MG63 (cell line): Measurements from ENCODE around the gene NRCAM. TPM values are rescaled to one million over a fixed set of nuclear protein-coding genes. Genes with fewer than 3 reads are reported as not detected.
A peak's percentile ranks its signal among the peaks of the same experiment; 100 is the strongest.
"Not testable (repeated sequence)": the region's sequence is repeated elsewhere in the genome, so short reads cannot be mapped to it uniquely, and the experiment has no call there.

ENCODE experiments used
- DNase-seq: peaks from one replicate; pipeline ENCODE4 v3.0.0-alpha.2; 2020
- H3K27me3 ChIP-seq: fragments of 250-450 bp; sonication (Bioruptor Pico); 2 replicates; pipeline ENCODE4 v1.5.1; 2020; ENCODE audit warnings: mild to moderate bottlenecking, moderate library complexity
- H3K36me3 ChIP-seq: fragments of 250-450 bp; sonication (Bioruptor Pico); 2 replicates; pipeline ENCODE4 v1.5.1; 2020; ENCODE audit warnings: mild to moderate bottlenecking, moderate library complexity
- H3K4me3 ChIP-seq: fragments of 250-450 bp; sonication (Bioruptor Pico); 2 replicates; pipeline ENCODE4 v1.5.1; 2020; ENCODE audit warnings: mild to moderate bottlenecking, moderate library complexity
- H3K9me3 ChIP-seq: fragments of 250-450 bp; sonication (Bioruptor Pico); 2 replicates; pipeline ENCODE4 v1.5.1; 2020; ENCODE audit warnings: mild to moderate bottlenecking, moderate library complexity
- total RNA-seq: library from RNA; depleted of rRNA; stranded (reverse); fragments of >200 nt; shearing (Covaris generic); gene quantifications from 2 replicates; pipeline ENCODE4 v1.2.3, GENCODE V29; 2014; ENCODE audit warnings: low replicate concordance

The NRCAM gene
- total RNA-seq, 1 experiment from 2014 or later, result 0.79 TPM

DNA sequence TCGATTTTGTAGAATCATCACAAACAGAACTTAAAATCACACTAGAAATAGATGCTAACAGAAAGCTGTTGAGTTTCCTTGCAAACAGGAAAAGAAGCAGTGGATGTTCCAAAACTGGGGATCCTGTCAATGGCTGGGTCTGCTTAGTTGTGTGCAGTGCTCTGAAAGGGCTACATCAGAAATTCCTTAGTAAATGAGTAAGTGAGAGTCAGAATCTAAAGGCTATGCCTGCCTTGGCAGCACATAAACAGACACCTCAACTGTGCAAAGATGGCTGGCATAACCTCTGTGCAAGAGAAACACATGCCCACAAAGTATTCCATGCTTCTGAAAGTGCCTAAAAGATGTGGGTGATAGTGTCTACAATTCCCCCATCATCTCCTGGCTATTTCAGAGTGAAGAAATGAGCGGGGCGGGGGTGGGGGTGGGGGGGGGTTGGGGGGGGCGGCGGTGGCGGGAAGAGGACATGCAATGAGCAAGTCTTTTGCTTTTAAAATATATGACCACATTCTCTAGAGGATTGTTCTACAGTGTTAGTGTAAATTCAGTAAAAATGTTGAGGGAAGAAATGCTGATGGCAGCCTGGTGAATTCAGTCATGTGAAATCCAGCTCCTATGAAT lies 187.9 kb downstream of the NRCAM start:
- Histone ChIP-seq H3K27me3 (no peaks in the 10 kb centered on the region), H3K36me3 (no peaks in the 10 kb centered on the region), H3K4me3 (no peak overlapping the region), H3K9me3 (no peaks in the 10 kb centered on the region)
- no peak for DNase-seq

- no peak overlapping the region for H3K4me3 ChIP-seq
- H3K9me3 ChIP-seq, result no peaks in the 10 kb centered on the region
- H3K27me3 ChIP-seq, result no peaks in the 10 kb centered on the region
- DNase-seq, result no peak
- no peaks in the 10 kb centered on the region for H3K36me3 ChIP-seq
Measured at GRCh38 chr7:108267615-108268014, 188.6 kb downstream of the NRCAM start.

GRCh38 chr7:108266491-108266890 lies 189.7 kb downstream of the NRCAM start:
- DNase-seq, result no peak
- no peaks in the 10 kb centered on the region for H3K9me3 ChIP-seq
- H3K4me3 ChIP-seq, result no peak overlapping the region
- H3K36me3 ChIP-seq, result no peaks in the 10 kb centered on the region
- H3K27me3 ChIP-seq, result no peaks in the 10 kb centered on the region

- Histone ChIP-seq H3K36me3 (no peaks in the 10 kb centered on the region), H3K27me3 (no peaks in the 10 kb centered on the region), H3K9me3 (no peaks in the 10 kb centered on the region), H3K4me3 (no peak overlapping the region)
- DNase-seq, result no peak
Measured at GRCh38 chr7:108266035-108266434, 190.2 kb downstream of the NRCAM start.

DNA sequence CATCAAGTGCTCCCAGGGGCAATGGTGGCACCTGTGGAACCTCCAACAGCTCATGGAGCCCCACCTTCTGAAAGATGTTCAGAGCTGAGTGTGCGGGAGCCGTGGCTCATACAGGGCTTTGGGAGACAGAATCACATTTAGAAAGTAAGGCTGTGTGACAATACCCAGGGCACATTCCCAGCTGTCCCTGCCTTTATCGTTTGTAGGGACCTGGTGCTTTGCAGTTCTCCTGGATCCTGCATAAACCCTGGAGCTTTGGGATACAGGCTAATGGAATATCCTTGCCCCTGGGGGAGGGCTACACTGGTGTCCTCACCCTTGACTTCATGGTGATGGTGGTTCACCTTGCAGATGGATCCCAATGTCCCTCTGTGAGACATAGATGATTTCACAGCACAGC lies 191.2 kb downstream of the NRCAM start:
- Histone ChIP-seq H3K9me3 (no peaks in the 10 kb centered on the region), H3K4me3 (no peak overlapping the region), H3K27me3 (no peaks in the 10 kb centered on the region), H3K36me3 (no peaks in the 10 kb centered on the region)
- no peak for DNase-seq

DNA sequence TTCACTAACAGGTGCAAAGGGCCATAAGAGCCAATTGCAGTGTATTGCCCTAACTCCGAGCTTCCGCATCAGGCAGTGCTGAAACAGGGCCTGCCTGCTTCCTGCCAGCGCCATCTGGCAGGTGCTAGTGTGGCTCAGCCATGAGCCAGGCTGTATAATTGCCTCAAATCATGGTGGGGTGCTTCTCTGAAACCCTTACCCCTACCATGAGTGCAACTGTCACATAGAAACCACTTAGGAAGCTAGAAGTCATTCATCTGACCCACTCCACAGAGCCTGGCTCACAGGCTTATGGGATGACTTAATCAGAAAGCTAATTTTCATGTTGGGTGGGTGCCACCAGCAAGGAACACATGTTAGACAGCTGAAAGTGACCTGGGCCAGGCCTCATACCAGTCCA lies 192.8 kb downstream of the NRCAM start:
- no peaks in the 10 kb centered on the region for H3K36me3 ChIP-seq
- H3K4me3 ChIP-seq, result no peak overlapping the region
- DNase-seq, result no peak
- H3K27me3 ChIP-seq, result no peaks in the 10 kb centered on the region
- H3K9me3 ChIP-seq, result no peaks in the 10 kb centered on the region

GRCh38 chr7:108261560-108262255 lies 194.5 kb downstream of the NRCAM start:
- Histone ChIP-seq H3K27me3 (no peaks in the 10 kb centered on the region), H3K4me3 (no peak overlapping the region), H3K9me3 (no peaks in the 10 kb centered on the region), H3K36me3 (no peaks in the 10 kb centered on the region)
- no peak for DNase-seq

DNA sequence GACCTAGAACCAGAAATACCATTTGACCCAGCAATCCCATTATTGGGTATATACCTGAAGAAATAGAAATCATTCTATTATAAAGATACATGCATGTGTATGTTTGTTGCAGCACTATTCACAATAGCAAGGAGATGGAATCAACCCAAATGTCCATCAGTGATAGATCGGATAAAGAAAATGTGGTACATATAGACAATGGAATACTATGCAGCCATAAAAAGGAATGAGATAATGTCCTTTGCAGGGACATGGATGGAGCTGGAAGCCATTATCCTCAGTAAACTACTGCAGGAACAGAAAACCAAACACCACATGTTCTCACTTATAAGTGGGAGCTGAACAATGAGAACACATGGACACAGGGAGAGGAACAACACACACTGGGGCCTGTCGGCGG lies 196.8 kb downstream of the NRCAM start:
- H3K9me3 ChIP-seq, H3K27me3 ChIP-seq, DNase-seq, H3K4me3 ChIP-seq, H3K36me3 ChIP-seq: not testable (repeated sequence)

GRCh38 chr7:108257954-108258353 lies 198.3 kb downstream of the NRCAM start:
- Histone ChIP-seq H3K4me3 (no peak overlapping the region), H3K36me3 (no peaks in the 10 kb centered on the region), H3K9me3 (no peaks in the 10 kb centered on the region), H3K27me3 (no peaks in the 10 kb centered on the region)
- DNase-seq, result no peak

DNA sequence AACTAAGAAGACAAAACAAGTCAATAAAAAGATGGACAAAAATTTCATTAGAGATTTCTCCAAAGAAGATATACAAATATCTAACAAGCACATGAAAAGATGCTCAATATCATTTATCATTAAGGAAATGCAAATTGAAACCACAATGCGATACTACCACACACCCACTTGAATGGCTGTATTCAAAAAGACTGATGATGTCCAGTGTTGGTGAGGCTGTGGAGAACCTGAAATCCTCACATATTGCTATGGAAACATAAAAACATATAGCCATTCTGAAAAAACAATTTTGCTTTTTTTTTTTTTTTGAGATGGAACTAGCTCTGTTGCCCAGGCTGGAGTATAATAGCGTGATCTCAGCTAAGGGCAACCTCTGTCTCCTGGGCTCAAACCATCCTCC lies 202.0 kb downstream of the NRCAM start:
- no peak for DNase-seq
- no peaks in the 10 kb centered on the region for H3K27me3 ChIP-seq
- H3K36me3 ChIP-seq, result no peaks in the 10 kb centered on the region
- H3K9me3 ChIP-seq, result no peaks in the 10 kb centered on the region
- H3K4me3 ChIP-seq, result no peak overlapping the region

DNA sequence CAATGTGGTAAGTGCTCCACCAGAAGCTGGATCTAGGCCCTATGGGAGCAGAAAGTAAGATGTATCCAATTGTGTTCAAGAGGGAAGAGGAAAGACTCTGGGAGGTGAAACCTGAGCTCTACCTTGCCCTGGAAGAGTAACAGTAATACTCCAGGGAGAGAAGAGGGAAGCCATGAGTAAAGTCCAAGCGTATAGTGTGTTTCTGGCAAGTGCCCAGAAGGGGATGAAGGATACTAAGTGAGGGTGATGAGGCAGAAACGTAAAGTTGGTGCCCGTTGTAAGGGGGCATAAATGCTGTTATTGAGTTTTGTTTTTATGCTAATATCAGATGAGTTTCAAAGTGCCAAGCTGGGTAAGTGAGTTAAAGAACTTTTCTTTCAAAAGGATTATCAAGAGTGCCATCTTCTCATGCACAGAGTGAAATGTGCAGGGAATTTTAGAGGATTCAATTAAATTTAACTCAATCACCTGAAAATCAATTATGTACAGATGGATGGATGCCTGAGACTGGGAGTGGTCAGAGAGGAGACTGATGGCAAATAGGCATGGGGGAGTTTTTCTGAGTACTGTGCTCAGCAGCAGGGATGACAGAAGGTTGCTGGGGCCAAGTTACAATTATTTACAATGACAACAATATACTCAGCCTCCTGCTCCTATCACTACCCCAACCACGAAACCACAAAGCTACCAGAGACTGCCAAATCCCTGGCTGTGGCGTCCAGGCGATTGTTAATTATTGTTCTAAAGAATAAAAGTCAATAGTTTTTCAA lies 202.8 kb downstream of the NRCAM start:
- peak; percentile 26 for DNase-seq
- H3K4me3 ChIP-seq, result no peak overlapping the region
- H3K9me3 ChIP-seq, result no peaks in the 10 kb centered on the region
- H3K36me3 ChIP-seq, result no peaks in the 10 kb centered on the region
- no peaks in the 10 kb centered on the region for H3K27me3 ChIP-seq

GRCh38 chr7:108252177-108252576 lies 204.1 kb downstream of the NRCAM start:
- no peak for DNase-seq
- no peaks in the 10 kb centered on the region for H3K27me3 ChIP-seq
- H3K4me3 ChIP-seq, result no peak overlapping the region
- H3K9me3 ChIP-seq, result no peaks in the 10 kb centered on the region
- no peaks in the 10 kb centered on the region for H3K36me3 ChIP-seq

DNA sequence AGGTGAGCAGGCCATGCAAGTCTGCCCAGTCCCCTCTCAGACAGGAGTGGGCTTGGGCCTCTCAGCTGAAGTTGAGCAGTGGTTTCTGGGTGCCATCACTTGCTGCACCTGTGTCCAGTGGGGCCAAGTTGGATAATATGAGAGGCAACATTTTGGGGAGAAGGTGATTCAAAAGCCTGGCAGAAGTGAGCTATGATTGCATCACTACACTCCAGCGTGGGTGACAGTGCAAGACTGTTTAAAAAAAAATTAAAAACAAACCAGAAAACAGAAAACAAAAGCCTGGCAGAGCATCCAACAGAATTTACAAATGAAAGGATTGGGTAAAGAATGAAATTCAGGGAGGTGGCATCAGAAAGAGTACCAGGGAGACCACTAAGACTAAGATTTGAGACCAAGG lies 204.5 kb downstream of the NRCAM start:
- DNase-seq, result no peak
- H3K4me3 ChIP-seq, result no peak overlapping the region
- H3K27me3 ChIP-seq, result no peaks in the 10 kb centered on the region
- no peaks in the 10 kb centered on the region for H3K9me3 ChIP-seq
- H3K36me3 ChIP-seq, result no peaks in the 10 kb centered on the region

DNA sequence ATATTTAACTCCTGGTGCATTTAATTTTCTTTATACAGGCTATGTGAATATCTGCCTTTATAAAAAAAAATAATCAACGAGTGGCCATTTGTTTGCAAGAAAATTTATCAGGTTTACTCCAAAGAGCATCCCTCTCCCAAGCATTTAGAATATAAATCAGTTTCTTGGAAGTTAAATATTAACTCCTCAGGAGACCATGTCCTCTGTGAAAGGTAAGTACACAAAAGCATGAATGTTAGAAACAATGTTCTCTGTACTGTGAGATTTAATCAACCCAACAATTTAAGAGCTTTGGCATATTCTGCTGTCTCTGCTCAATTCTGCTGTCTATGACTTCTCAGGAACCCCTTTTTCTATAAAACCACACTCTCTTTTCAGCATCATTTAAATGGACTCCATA lies 206.8 kb downstream of the NRCAM start:
- Histone ChIP-seq H3K9me3 (no peaks in the 10 kb centered on the region), H3K4me3 (no peak overlapping the region), H3K27me3 (no peaks in the 10 kb centered on the region), H3K36me3 (no peaks in the 10 kb centered on the region)
- no peak for DNase-seq

- Histone ChIP-seq H3K36me3 (no peaks in the 10 kb centered on the region), H3K4me3 (no peak overlapping the region), H3K9me3 (no peaks in the 10 kb centered on the region), H3K27me3 (no peaks in the 10 kb centered on the region)
- DNase-seq, result no peak
Measured at GRCh38 chr7:108248821-108249220, 207.4 kb downstream of the NRCAM start.

GRCh38 chr7:108248418-108248817 lies 207.8 kb downstream of the NRCAM start:
- Histone ChIP-seq H3K9me3 (no peaks in the 10 kb centered on the region), H3K36me3 (no peaks in the 10 kb centered on the region), H3K27me3 (no peaks in the 10 kb centered on the region), H3K4me3 (no peak overlapping the region)
- DNase-seq, result no peak

DNA sequence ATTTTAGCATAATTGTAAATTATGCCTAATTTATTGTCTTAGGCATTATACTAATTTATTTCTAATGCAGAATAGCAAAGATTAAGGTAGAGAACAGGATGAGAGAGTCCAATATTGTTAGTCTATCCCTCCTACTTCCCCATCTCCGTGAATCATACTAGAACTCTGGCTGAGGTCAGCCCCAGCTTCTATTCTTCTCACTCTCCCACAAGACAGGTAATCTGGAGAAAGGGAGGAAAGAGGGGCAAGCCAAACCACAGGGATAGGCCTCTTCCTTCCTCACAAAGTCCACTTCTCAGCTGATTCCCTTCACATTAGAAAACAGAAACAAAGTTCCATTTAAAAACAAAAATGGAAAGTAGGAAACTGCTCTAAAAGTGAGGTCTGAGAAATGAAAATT lies 208.6 kb downstream of the NRCAM start:
- Histone ChIP-seq H3K9me3 (no peaks in the 10 kb centered on the region), H3K27me3 (no peaks in the 10 kb centered on the region), H3K4me3 (no peak overlapping the region), H3K36me3 (no peaks in the 10 kb centered on the region)
- no peak for DNase-seq
